ENCODE data around the gene PRLH.
"Not testable (repeated sequence)": the region's sequence is repeated elsewhere in the genome, so short reads cannot be mapped to it uniquely, and the experiment has no call there.

PRLH gene

DNA sequence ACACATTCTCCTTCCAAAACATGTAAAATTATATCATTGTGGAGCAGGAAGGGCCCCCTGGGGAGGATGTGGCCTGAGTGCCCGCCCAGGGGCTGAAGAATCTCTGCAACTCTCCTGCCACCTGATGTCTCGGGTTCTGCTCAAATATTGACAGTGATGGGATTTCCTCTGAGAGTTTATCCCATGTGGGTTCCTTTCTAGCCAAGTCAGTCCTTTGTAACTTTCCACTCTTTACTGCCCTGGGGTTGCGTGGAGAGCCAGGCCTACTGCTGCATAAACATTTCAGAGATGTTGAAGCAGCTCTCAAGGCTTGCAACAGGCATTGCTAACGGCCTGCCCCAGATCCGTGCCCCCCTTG lies 28.1 kb downstream of the PRLH start:
- TF ChIP-seq, protein P1, sequence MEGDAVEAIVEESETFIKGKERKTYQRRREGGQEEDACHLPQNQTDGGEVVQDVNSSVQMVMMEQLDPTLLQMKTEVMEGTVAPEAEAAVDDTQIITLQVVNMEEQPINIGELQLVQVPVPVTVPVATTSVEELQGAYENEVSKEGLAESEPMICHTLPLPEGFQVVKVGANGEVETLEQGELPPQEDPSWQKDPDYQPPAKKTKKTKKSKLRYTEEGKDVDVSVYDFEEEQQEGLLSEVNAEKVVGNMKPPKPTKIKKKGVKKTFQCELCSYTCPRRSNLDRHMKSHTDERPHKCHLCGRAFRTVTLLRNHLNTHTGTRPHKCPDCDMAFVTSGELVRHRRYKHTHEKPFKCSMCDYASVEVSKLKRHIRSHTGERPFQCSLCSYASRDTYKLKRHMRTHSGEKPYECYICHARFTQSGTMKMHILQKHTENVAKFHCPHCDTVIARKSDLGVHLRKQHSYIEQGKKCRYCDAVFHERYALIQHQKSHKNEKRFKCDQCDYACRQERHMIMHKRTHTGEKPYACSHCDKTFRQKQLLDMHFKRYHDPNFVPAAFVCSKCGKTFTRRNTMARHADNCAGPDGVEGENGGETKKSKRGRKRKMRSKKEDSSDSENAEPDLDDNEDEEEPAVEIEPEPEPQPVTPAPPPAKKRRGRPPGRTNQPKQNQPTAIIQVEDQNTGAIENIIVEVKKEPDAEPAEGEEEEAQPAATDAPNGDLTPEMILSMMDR (IDR thresholded peaks at IDR 0.05; ENCODE audit: low read depth, low read length, missing control alignments): no peak
- Histone ChIP-seq H3K27me3 (replicated peaks) (no peaks in the 10 kb centered on the region), H3K27ac (no peak overlapping the region), H3K4me3 (ENCODE audit: low read depth, low read length) (no peak overlapping the region), H3K36me3 (replicated peaks) (no peaks in the 10 kb centered on the region)
- no peak for DNase-seq
- in situ Hi-C loops (cut with HindIII; ENCODE audit: low pct_ligation_motif_present, low sequenced_read_pairs): no loop called here

GRCh38 chr2:237595829-237596519 lies 29.6 kb downstream of the PRLH start:
- in situ Hi-C loops (cut with HindIII; ENCODE audit: low pct_ligation_motif_present, low sequenced_read_pairs); H3K4me3 ChIP-seq (ENCODE audit: low read depth, low read length); DNase-seq: not testable (repeated sequence)

DNA sequence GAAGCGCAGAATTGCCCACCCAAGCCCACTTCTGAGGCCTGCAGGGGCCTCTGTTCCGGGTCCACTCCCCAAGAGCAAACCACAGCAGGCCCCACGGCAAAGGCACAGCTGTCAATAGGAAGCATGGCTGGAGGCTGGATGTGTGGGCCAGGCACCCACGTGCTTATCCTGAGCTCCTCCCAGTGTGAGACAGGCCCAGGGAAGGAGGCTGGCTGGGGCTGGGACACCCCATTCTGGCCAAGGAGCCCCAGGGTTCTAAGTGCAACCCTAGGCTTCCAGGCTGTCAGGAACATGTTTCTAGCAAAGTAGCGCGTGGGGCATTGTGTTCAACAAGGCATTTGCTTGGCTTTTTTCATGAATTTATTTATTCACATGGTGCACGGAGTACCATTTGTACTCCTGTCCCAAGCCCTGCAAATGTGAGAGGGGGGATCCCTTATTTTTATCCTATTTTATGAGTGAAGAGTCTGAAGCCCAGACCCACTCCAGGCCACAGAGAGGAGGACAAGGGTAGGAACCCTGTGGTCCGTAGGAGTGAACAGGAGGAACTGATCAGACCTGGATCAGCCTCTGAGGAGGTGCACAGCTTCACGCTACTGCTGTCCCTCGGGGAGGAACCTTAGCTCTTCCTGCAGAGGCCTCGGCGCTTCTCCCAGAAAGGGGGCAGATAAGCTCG lies 30.3 kb downstream of the PRLH start:
- DNase-seq: no peak
- in situ Hi-C loops (cut with HindIII; ENCODE audit: low pct_ligation_motif_present, low sequenced_read_pairs): no loop called here
- Histone ChIP-seq H3K27me3 (replicated peaks) (no peaks in the 10 kb centered on the region), H3K36me3 (replicated peaks) (no peaks in the 10 kb centered on the region), H3K27ac (no peak overlapping the region), H3K4me3 (ENCODE audit: low read depth, low read length) (no peak overlapping the region)
- TF ChIP-seq, protein P1 (IDR thresholded peaks at IDR 0.05; ENCODE audit: low read depth, low read length, missing control alignments): no peak

More at GRCh38 chr2:237595829-237596519, 29.6 kb downstream of the PRLH start:
- not testable (repeated sequence) for H3K36me3 ChIP-seq (replicated peaks); H3K27ac ChIP-seq; H3K27me3 ChIP-seq (replicated peaks)

DNA sequence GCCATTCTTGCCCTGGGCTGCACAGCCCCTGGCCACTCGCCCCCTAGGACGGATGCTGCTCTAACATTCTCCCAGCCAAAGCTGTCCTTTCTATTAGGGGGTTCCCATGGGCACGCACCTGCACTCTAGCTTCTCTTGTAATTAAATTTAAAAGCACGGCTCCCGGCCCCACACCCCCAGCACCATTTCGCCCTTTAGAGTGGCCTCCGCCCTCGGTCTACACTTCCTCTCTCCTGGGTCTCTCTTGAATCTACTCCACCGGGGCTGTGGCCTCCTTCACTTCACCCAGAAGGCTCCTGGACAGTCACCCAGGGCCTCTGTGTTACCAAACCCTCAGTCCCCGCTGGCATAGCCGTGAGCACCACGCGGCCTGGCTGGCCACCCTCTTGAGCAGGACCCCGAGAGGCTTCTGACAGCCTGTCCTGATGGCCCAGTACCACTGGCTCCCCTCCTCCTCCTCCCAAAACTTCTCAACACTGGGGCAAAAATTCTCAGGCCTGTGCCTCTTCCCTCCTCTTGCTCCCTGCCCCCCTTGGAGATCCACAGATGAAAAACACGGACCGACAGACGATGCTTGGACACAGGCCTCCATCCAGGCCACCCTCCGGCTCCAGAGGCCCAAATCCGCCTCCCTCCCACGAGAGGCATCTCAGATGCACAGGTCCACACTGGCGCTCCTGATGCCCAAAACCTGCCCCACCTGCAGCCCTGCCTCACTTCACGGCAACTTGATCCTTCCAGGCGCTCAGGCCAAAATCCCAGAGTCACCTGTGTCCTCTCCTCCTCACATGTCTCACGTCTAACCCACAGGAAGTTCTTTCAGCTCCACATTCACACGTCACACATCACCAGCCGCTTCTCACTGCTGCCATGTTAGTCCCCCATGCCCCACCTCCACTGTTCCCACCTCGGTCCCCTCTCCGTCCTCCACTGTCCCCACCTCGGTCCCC lies 31.1 kb downstream of the PRLH start:
- H3K4me3 ChIP-seq (ENCODE audit: low read depth, low read length): no peak overlapping the region
- no peak for DNase-seq
- no peaks in the 10 kb centered on the region for H3K36me3 ChIP-seq (replicated peaks)
- in situ Hi-C loops (cut with HindIII; ENCODE audit: low pct_ligation_motif_present, low sequenced_read_pairs): no loop called here
- TF ChIP-seq, protein P1 (IDR thresholded peaks at IDR 0.05; ENCODE audit: low read depth, low read length, missing control alignments): no peak
- H3K27ac ChIP-seq: no peak overlapping the region
- H3K27me3 ChIP-seq (replicated peaks): no peaks in the 10 kb centered on the region

DNA sequence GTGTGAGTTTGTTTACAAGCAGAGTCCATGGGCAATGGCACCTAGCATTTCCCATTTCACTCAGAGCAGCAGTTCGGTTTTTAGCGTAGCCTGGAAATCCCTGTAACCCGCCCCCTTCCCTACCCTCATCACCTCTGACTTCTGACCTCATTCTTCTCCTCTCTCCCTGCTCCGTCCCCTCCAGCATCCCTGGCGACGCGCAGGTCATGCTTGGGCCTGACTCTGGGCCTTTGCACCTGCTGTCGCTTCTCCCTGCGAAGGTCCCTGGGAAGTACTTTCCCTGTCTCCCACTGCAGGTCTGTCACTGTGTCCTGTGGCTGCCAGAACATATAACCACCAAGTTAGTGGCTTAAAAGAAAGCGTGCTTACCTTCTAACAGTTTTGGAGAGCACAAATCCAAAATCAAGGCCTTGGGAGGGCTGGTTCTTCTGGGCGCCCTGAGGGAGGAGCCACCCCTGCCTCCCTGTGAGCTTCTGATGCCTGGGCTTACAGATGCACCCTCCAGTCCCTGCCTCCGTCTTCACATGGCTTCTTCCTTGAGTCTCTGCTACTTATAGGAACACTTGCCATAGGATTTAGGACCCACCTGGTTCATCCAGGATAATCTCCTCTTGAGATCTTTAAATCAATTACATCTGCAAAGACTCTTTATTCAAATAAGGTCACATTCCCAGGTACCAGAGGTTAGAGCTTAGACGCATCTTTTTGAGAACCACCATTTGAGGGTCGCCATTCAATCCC lies 32.3 kb downstream of the PRLH start:
- no peaks in the 10 kb centered on the region for H3K36me3 ChIP-seq (replicated peaks)
- in situ Hi-C loops (cut with HindIII; ENCODE audit: low pct_ligation_motif_present, low sequenced_read_pairs): no loop called here
- no peak overlapping the region for H3K27ac ChIP-seq
- H3K4me3 ChIP-seq (ENCODE audit: low read depth, low read length): no peak overlapping the region
- TF ChIP-seq, protein P1 (IDR thresholded peaks at IDR 0.05; ENCODE audit: low read depth, low read length, missing control alignments): no peak
- no peak for DNase-seq
- H3K27me3 ChIP-seq (replicated peaks): no peaks in the 10 kb centered on the region
